ENCODE results near the gene ANO7.

DNA sequence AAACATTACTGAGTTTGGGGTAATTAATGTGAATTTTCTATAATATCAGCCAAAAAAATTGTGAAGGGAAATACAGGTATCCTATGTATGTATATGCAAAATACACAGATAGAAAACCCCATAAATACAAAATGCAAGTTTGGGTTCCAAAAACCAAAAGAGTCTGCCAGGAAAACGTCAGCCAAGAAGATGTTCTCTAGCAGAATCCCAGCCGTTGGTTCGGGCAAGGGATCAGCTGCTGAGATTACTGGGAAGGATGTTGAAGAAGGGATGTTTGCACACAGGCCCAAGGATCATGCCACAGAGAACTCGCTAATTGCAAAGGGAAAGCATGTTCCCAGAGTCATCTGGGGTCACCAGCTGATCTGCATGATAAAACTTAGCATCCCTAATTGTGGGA is 9.5 kb upstream of the ANO7 start:
- TF ChIP-seq EZH2 (IDR thresholded peaks at IDR 0.05; ENCODE audit: borderline replicate concordance, low read depth, low read length, severe bottlenecking) = no peak
- TF ChIP-seq, protein P1, sequence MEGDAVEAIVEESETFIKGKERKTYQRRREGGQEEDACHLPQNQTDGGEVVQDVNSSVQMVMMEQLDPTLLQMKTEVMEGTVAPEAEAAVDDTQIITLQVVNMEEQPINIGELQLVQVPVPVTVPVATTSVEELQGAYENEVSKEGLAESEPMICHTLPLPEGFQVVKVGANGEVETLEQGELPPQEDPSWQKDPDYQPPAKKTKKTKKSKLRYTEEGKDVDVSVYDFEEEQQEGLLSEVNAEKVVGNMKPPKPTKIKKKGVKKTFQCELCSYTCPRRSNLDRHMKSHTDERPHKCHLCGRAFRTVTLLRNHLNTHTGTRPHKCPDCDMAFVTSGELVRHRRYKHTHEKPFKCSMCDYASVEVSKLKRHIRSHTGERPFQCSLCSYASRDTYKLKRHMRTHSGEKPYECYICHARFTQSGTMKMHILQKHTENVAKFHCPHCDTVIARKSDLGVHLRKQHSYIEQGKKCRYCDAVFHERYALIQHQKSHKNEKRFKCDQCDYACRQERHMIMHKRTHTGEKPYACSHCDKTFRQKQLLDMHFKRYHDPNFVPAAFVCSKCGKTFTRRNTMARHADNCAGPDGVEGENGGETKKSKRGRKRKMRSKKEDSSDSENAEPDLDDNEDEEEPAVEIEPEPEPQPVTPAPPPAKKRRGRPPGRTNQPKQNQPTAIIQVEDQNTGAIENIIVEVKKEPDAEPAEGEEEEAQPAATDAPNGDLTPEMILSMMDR (IDR thresholded peaks at IDR 0.05; ENCODE audit: borderline replicate concordance, extremely low read depth, low read length, poor library complexity, severe bottlenecking) = no peak

All from DND-41 (cell line).